K562 (cell line): Measurements from ENCODE around the gene EEFSEC. TPM values are rescaled to one million over a fixed set of nuclear protein-coding genes. Genes with fewer than 3 reads are reported as not detected.

Experiments
- ASH1L ChIP-seq: fragments of 450-650 bp; IDR thresholded peaks from 2 replicates; pipeline ENCODE4 v1.6.1; 2018; ENCODE audit warnings: borderline replicate concordance, mild to moderate bottlenecking, low read depth; ENCODE audit not compliant: partially characterized antibody
- BMI1 ChIP-seq: fragments of 150-350 bp; IDR thresholded peaks from 2 replicates; pipeline ENCODE4 v1.6.1; 2014; ENCODE audit warnings: low read length
- CREB3L1 ChIP-seq: fragments of 450-650 bp; IDR thresholded peaks from 2 replicates; pipeline ENCODE4 v1.6.1; 2014; ENCODE audit warnings: low read depth, mild to moderate bottlenecking, moderate library complexity, borderline replicate concordance
- FOXJ3 ChIP-seq: sonication (generic); formaldehyde crosslinking; IDR thresholded peaks from 2 replicates; pipeline ENCODE4 v1.4.0; 2020; ENCODE audit warnings: mild to moderate bottlenecking, missing genetic modification reagents
- GATAD2A ChIP-seq: fragments of 450-650 bp; IDR thresholded peaks from 2 replicates; pipeline ENCODE4 v1.6.1; 2017
- HDAC2 ChIP-seq: fragments of 450-650 bp; IDR thresholded peaks from 2 replicates; pipeline ENCODE4 v1.6.1; 2016; ENCODE audit warnings: mild to moderate bottlenecking
- HNRNPH1 ChIP-seq: fragments of 200-400 bp; formaldehyde crosslinking; optimal IDR thresholded peaks from 2 replicates; pipeline ENCODE3; 2017; ENCODE audit warnings: low read depth, mild to moderate bottlenecking, low read length, moderate library complexity
- KHSRP ChIP-seq: fragments of 450-650 bp; IDR thresholded peaks from 2 replicates; pipeline ENCODE4 v1.6.1; 2017
- MITF ChIP-seq: IDR thresholded peaks from 2 replicates; pipeline ENCODE4 v1.6.1; 2014; ENCODE audit warnings: antibody characterized with exemption
- MTA1 ChIP-seq: fragments of 450-650 bp; IDR thresholded peaks from 2 replicates; pipeline ENCODE4 v1.6.1; 2017; ENCODE audit warnings: borderline replicate concordance
- NCOA2 ChIP-seq, 2 experiments: fragments of 450-650 bp; IDR thresholded peaks; 2 replicates each; pipeline ENCODE4 v1.6.1; 2018; ENCODE audit warnings: mild to moderate bottlenecking in 2 of 2, moderate library complexity in 1 of 2; ENCODE audit not compliant: partially characterized antibody in 2 of 2
- SMARCA5 ChIP-seq: fragments of 450-650 bp; IDR thresholded peaks from 2 replicates; pipeline ENCODE4 v1.6.1; 2016
- SRSF7 ChIP-seq: fragments of 200-400 bp; formaldehyde crosslinking; optimal IDR thresholded peaks from 2 replicates; pipeline ENCODE3; 2017; ENCODE audit warnings: mild to moderate bottlenecking, low read depth, low read length
- SRSF9 ChIP-seq: fragments of 200-400 bp; formaldehyde crosslinking; IDR thresholded peaks from 2 replicates; pipeline ENCODE4 v1.6.1; 2017; ENCODE audit warnings: low read depth, low read length, borderline replicate concordance
- TEAD1 ChIP-seq, 2 experiments: fragments of 450-650 bp in 1 of 2; sonication (generic) in 1 of 2; formaldehyde crosslinking; IDR thresholded peaks; 2 replicates each; pipeline versions ENCODE4 v1.4.0 to v1.8.0; 2020 to 2022; ENCODE audit warnings: mild to moderate bottlenecking in 2 of 2, missing genetic modification reagents in 1 of 2
- ZBTB8A ChIP-seq: fragments of 450-650 bp; IDR thresholded peaks from 2 replicates; pipeline ENCODE4 v1.6.1; 2018; ENCODE audit warnings: mild to moderate bottlenecking, moderate library complexity; ENCODE audit not compliant: partially characterized antibody
- ZKSCAN3 ChIP-seq: fragments of 250-450 bp; sonication (Bioruptor Pico); IDR thresholded peaks from 2 replicates; pipeline ENCODE4 v1.4.0; 2020
- polyA plus RNA-seq, 8 experiments: library from polyadenylated mRNA; depleted of rRNA in 4 of 8; stranded (reverse) in 5 of 8; unstranded in 3 of 8; fragments of >200 nt; fragmentation: Nextera tagmentation in 2 of 8; fragmentation: Illumina TruSeq in 1 of 8; extraction: Ambion mirVana in 2 of 8; extraction: Trizol in 1 of 8; gene quantifications; 2 replicates each; pipeline versions ENCODE4 v1.2.1 to v1.2.3, GENCODE V29; 2011 to 2014; ENCODE audit warnings: inconsistent platforms in 1 of 8, missing spikeins in 1 of 8
- total RNA-seq, 7 experiments: library from RNA; depleted of rRNA in 6 of 7; stranded (reverse); fragments of >200 nt in 6 of 7; fragmentation: Illumina TruSeq in 2 of 7; extraction: Trizol in 2 of 7; gene quantifications; 2 replicates each; pipeline versions ENCODE4 v1.2.1 to v1.2.3, GENCODE V29; 2011 to 2021; ENCODE audit warnings: low replicate concordance in 1 of 7
- TF ChIP-seq, protein P1 (sequence below): fragments of 450-650 bp; IDR thresholded peaks from 2 replicates; pipeline ENCODE4 v1.6.1; 2017; ENCODE audit warnings: antibody characterized with exemption, mild to moderate bottlenecking
- TF ChIP-seq, protein P2 (sequence below): fragments of 450-650 bp; IDR thresholded peaks from 2 replicates; pipeline ENCODE4 v1.6.1; 2018; ENCODE audit not compliant: partially characterized antibody

Gene EEFSEC
- total and polyA plus RNA-seq, 9 of the 15 experiments (the other 6 are each of a cell fraction or from before 2014, with no cell fraction given) = 0.35 to 11.8 (median 7.7) TPM

DNA sequence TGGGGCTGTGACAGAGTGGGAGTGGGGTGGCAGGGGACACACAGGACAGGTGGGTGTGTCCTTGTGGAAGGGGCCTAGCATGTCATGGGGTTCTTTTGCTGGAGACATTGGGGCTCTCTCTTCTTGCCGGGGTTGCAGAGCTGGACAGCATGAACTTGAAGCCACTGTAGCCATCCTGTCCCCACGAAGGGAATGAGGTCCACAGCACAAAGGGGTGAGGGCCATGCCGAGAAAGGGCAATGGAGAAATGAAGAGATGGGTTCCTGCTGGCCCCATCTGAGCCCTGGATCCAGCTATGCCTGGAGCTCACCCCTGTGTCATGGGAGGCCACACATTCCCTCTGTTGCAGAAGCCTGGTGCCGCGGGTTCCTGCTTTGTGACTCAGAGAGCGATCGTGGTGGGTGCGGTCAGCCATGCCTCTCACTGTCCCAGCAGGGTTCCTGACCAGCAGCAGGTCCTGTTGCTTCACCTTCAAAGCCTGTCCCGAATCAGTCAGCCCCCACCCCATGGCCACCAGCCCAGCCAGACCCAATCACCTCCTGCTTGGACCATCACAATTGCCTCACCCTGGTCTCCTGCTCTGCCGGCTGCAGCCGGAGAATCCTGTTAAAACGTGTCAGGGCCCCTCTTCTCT lies 263.4 kb downstream of the EEFSEC start (continued):
- TF ChIP-seq TEAD1 (CRISPR knock-in tag; IDR thresholded peaks at IDR 0.05) (no peak; a peak in 1 of 4 replicates), SRSF7 (no peak), SMARCA5 (peak; percentile 66), BMI1 (no peak), ZBTB8A (no peak), NCOA2 (IDR thresholded peaks at IDR 0.05; ENCODE audit: partially characterized antibody in 2 of 2) (no peak), KHSRP (no peak), HNRNPH1 (no peak), FOXJ3 (CRISPR knock-in tag) (no peak), ASH1L (no peak), ZKSCAN3 (no peak), GATAD2A (no peak), CREB3L1 (no peak), MITF (no peak), MTA1 (no peak), SRSF9 (no peak), HDAC2 (no peak)
- TF ChIP-seq, protein P1, sequence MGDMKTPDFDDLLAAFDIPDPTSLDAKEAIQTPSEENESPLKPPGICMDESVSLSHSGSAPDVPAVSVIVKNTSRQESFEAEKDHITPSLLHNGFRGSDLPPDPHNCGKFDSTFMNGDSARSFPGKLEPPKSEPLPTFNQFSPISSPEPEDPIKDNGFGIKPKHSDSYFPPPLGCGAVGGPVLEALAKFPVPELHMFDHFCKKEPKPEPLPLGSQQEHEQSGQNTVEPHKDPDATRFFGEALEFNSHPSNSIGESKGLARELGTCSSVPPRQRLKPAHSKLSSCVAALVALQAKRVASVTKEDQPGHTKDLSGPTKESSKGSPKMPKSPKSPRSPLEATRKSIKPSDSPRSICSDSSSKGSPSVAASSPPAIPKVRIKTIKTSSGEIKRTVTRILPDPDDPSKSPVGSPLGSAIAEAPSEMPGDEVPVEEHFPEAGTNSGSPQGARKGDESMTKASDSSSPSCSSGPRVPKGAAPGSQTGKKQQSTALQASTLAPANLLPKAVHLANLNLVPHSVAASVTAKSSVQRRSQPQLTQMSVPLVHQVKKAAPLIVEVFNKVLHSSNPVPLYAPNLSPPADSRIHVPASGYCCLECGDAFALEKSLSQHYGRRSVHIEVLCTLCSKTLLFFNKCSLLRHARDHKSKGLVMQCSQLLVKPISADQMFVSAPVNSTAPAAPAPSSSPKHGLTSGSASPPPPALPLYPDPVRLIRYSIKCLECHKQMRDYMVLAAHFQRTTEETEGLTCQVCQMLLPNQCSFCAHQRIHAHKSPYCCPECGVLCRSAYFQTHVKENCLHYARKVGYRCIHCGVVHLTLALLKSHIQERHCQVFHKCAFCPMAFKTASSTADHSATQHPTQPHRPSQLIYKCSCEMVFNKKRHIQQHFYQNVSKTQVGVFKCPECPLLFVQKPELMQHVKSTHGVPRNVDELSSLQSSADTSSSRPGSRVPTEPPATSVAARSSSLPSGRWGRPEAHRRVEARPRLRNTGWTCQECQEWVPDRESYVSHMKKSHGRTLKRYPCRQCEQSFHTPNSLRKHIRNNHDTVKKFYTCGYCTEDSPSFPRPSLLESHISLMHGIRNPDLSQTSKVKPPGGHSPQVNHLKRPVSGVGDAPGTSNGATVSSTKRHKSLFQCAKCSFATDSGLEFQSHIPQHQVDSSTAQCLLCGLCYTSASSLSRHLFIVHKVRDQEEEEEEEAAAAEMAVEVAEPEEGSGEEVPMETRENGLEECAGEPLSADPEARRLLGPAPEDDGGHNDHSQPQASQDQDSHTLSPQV = peak; percentile 14
- TF ChIP-seq, protein P2, sequence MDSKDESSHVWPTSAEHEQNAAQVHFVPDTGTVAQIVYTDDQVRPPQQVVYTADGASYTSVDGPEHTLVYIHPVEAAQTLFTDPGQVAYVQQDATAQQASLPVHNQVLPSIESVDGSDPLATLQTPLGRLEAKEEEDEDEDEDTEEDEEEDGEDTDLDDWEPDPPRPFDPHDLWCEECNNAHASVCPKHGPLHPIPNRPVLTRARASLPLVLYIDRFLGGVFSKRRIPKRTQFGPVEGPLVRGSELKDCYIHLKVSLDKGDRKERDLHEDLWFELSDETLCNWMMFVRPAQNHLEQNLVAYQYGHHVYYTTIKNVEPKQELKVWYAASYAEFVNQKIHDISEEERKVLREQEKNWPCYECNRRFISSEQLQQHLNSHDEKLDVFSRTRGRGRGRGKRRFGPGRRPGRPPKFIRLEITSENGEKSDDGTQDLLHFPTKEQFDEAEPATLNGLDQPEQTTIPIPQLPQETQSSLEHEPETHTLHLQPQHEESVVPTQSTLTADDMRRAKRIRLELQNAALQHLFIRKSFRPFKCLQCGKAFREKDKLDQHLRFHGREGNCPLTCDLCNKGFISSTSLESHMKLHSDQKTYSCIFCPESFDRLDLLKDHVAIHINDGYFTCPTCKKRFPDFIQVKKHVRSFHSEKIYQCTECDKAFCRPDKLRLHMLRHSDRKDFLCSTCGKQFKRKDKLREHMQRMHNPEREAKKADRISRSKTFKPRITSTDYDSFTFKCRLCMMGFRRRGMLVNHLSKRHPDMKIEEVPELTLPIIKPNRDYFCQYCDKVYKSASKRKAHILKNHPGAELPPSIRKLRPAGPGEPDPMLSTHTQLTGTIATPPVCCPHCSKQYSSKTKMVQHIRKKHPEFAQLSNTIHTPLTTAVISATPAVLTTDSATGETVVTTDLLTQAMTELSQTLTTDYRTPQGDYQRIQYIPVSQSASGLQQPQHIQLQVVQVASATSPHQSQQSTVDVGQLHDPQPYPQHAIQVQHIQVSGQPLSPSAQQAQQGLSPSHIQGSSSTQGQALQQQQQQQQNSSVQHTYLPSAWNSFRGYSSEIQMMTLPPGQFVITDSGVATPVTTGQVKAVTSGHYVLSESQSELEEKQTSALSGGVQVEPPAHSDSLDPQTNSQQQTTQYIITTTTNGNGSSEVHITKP = no peak
